NT2/D1 (cell line): ENCODE results near the gene GOLGA8Q.
"Not testable (repeated sequence)": the region's sequence is repeated elsewhere in the genome, so short reads cannot be mapped to it uniquely, and the experiment has no call there.

Experiments
- SUZ12 ChIP-seq: IDR thresholded peaks from 2 replicates; pipeline ENCODE4 v1.6.1; 2011; ENCODE audit not compliant: insufficient read length, insufficient read depth; ENCODE audit errors: extremely low read depth
- YY1 ChIP-seq: IDR thresholded peaks from 2 replicates; pipeline ENCODE4 v1.6.1; 2011; ENCODE audit not compliant: insufficient read length, insufficient read depth

DNA sequence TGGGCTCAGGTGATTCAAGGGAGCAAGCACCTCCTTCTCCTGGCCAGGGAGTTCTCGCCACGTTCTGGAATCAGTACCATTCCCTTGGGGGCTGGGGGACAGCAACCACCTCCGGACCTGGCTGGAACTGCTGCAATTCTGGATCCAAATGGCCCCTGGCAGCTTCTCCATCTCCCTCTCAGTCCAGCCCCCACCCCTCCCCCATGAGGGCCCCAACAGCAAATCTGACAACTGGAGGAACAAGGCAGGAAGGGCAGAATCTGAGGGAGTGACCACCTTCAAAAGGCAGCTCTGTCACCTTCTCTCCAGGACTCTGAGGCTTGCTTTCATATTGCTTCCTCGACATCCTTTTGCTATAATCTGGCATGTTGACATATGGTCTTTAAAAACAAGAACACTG is 25.9 kb upstream of the GOLGA8Q start:
- not testable (repeated sequence) for TF ChIP-seq SUZ12, YY1
